H9 (cell line): ENCODE measurements around the gene UFSP1. TPM values are rescaled to one million over a fixed set of nuclear protein-coding genes. Genes with fewer than 3 reads are reported as not detected.
A peak's percentile ranks its signal among the peaks of the same experiment; 100 is the strongest.

ENCODE experiments used
- DNase-seq: peaks from one replicate; pipeline ENCODE4 v3.0.0-alpha.2; 2017
- H2AFZ ChIP-seq: one replicate; pipeline ENCODE4 v1.6.1; 2013; ENCODE audit warnings: mild to moderate bottlenecking, low read length, control low read depth, moderate library complexity
- H2AK5ac ChIP-seq: 2 replicates; pipeline ENCODE4 v1.6.1; 2013; ENCODE audit warnings: low read length, control low read depth, mixed read lengths; ENCODE audit not compliant: insufficient read length
- H2BK120ac ChIP-seq: one replicate; pipeline ENCODE4 v1.6.1; 2013; ENCODE audit warnings: low read depth, mild to moderate bottlenecking, low read length, control low read depth, inconsistent platforms; ENCODE audit not compliant: poor library complexity, severe bottlenecking
- H2BK12ac ChIP-seq: 2 replicates; pipeline ENCODE4 v1.6.1; 2013; ENCODE audit warnings: low read length, control low read depth, mixed read lengths, low read depth; ENCODE audit not compliant: insufficient read length
- H2BK15ac ChIP-seq: 2 replicates; pipeline ENCODE4 v1.6.1; 2013; ENCODE audit warnings: low read depth, low read length, control low read depth
- H2BK20ac ChIP-seq: one replicate; pipeline ENCODE4 v1.6.1; 2013; ENCODE audit warnings: low read depth, mild to moderate bottlenecking, low read length, control low read depth, inconsistent platforms; ENCODE audit not compliant: poor library complexity, severe bottlenecking
- H2BK5ac ChIP-seq: 2 replicates; pipeline ENCODE4 v1.6.1; 2013; ENCODE audit warnings: low read length, control low read depth, mixed read lengths; ENCODE audit not compliant: insufficient read length
- H3K14ac ChIP-seq: 2 replicates; pipeline ENCODE4 v1.6.1; 2013; ENCODE audit warnings: low read length, control low read depth; ENCODE audit not compliant: insufficient read depth
- H3K18ac ChIP-seq: 2 replicates; pipeline ENCODE4 v1.6.1; 2013; ENCODE audit warnings: low read depth, mild to moderate bottlenecking, mixed read lengths, low read length, control low read depth; ENCODE audit not compliant: insufficient read length
- H3K23ac ChIP-seq: 2 replicates; pipeline ENCODE4 v1.6.1; 2013; ENCODE audit warnings: low read length, control low read depth, mixed read lengths, low read depth; ENCODE audit not compliant: insufficient read length
- H3K23me2 ChIP-seq: 2 replicates; pipeline ENCODE4 v1.6.1; 2013; ENCODE audit warnings: low read depth, mild to moderate bottlenecking, mixed read lengths, low read length, control low read depth; ENCODE audit not compliant: insufficient read length, poor library complexity, severe bottlenecking
- H3K27ac ChIP-seq: 2 replicates; pipeline ENCODE4 v1.5.1; 2013; ENCODE audit warnings: low read length, control low read depth, mixed read lengths, low read depth; ENCODE audit not compliant: insufficient read length
- H3K27me3 ChIP-seq: 2 replicates; pipeline ENCODE4 v1.6.1; 2013; ENCODE audit warnings: low read length, control low read depth, inconsistent platforms; ENCODE audit not compliant: insufficient read depth
- H3K4ac ChIP-seq: 2 replicates; pipeline ENCODE4 v1.6.1; 2013; ENCODE audit warnings: low read depth, mild to moderate bottlenecking, control low read depth, inconsistent platforms, low read length, moderate library complexity
- H3K4me1 ChIP-seq: 2 replicates; pipeline ENCODE4 v1.6.1; 2013; ENCODE audit warnings: low read length, control low read depth, inconsistent platforms; ENCODE audit not compliant: insufficient read depth
- H3K4me2 ChIP-seq: 2 replicates; pipeline ENCODE4 v1.6.1; 2013; ENCODE audit warnings: low read length, control low read depth, mixed read lengths; ENCODE audit not compliant: insufficient read length, insufficient read depth
- H3K56ac ChIP-seq: 2 replicates; pipeline ENCODE4 v1.6.1; 2013; ENCODE audit warnings: low read depth, mild to moderate bottlenecking, mixed read lengths, low read length, control low read depth; ENCODE audit not compliant: insufficient read length
- H3K79me1 ChIP-seq: 2 replicates; pipeline ENCODE4 v1.6.1; 2013; ENCODE audit warnings: low read depth, mild to moderate bottlenecking, moderate library complexity, low read length, control low read depth, inconsistent platforms; ENCODE audit not compliant: insufficient read depth, poor library complexity, severe bottlenecking
- H3K79me2 ChIP-seq: 2 replicates; pipeline ENCODE4 v1.6.1; 2013; ENCODE audit warnings: low read length, control low read depth, inconsistent platforms; ENCODE audit not compliant: insufficient read depth
- H3K9ac ChIP-seq: 2 replicates; pipeline ENCODE4 v1.6.1; 2013; ENCODE audit warnings: low read length, control low read depth, mixed read lengths; ENCODE audit not compliant: insufficient read length; ENCODE audit errors: extremely low read depth
- H3K9me3 ChIP-seq: one replicate; pipeline ENCODE4 v1.6.1; 2013; ENCODE audit warnings: low read depth, low read length, inconsistent platforms; ENCODE audit not compliant: control insufficient read depth
- H3T11ph ChIP-seq: one replicate; pipeline ENCODE4 v1.6.1; 2013; ENCODE audit warnings: mild to moderate bottlenecking, low read length, control low read depth, inconsistent platforms
- H4K20me1 ChIP-seq: one replicate; pipeline ENCODE4 v1.6.1; 2013; ENCODE audit not compliant: control insufficient read depth, insufficient read length, insufficient read depth
- H4K5ac ChIP-seq: 2 replicates; pipeline ENCODE4 v1.6.1; 2013; ENCODE audit warnings: low read depth, mild to moderate bottlenecking, mixed read lengths, low read length, control low read depth; ENCODE audit not compliant: insufficient read length
- H4K8ac ChIP-seq: replicated peaks from 2 replicates; pipeline ENCODE4 v1.6.1; 2013; ENCODE audit warnings: low read length, control low read depth, mixed read lengths, low read depth; ENCODE audit not compliant: insufficient read length
- H4K91ac ChIP-seq: 2 replicates; pipeline ENCODE4 v1.6.1; 2013; ENCODE audit warnings: low read depth, mild to moderate bottlenecking, moderate library complexity, mixed read lengths, low read length, control low read depth; ENCODE audit not compliant: insufficient read length
- H3K27ac Mint-ChIP-seq, 3 experiments: 2 replicates in 2 of 3; 3 replicates in 1 of 3; pipeline ENCODE4 v1.8.0; 2020 to 2021; ENCODE audit warnings: mixed read lengths in 3 of 3, mild to moderate bottlenecking in 1 of 3, moderate library complexity in 1 of 3
- H3K27me3 Mint-ChIP-seq: 2 replicates; pipeline ENCODE4 v1.8.0; 2021; ENCODE audit warnings: low read depth, mild to moderate bottlenecking, moderate library complexity, mixed read lengths
- H3K36me3 Mint-ChIP-seq, 3 experiments: 2 replicates in 2 of 3; 3 replicates in 1 of 3; pipeline ENCODE4 v1.8.0; 2020 to 2021; ENCODE audit warnings: low read depth in 3 of 3, mixed read lengths in 3 of 3; ENCODE audit not compliant: insufficient read depth in 1 of 3
- H3K4me1 Mint-ChIP-seq, 2 experiments: 2 replicates each; pipeline ENCODE4 v1.8.0; 2020; ENCODE audit warnings: mixed read lengths in 2 of 2
- H3K4me3 Mint-ChIP-seq, 2 experiments: 2 replicates in 1 of 2; 3 replicates in 1 of 2; pipeline ENCODE4 v1.8.0; 2020 to 2021; ENCODE audit warnings: mild to moderate bottlenecking in 2 of 2, mixed read lengths in 2 of 2, moderate library complexity in 1 of 2
- H3K9me3 Mint-ChIP-seq, 2 experiments: 2 replicates in 1 of 2; 3 replicates in 1 of 2; pipeline ENCODE4 v1.8.0; 2020; ENCODE audit warnings: mild to moderate bottlenecking in 2 of 2, mixed read lengths in 2 of 2, moderate library complexity in 1 of 2
- CTCF ChIP-seq: fragments of 200-600 bp; sonication (generic); conservative IDR thresholded peaks from 3 replicates; pipeline ENCODE4 v1.8.0; 2021; ENCODE audit warnings: antibody characterized with exemption, mild to moderate bottlenecking
- WGBS: extraction: QIAGEN DNeasy Blood & Tissue Kit; methylation state at CpG from one replicate; pipeline ENCODE4 v1.1.7; 2013; ENCODE audit warnings: missing lambda C conversion rate, low lambda C conversion rate, mixed read lengths; ENCODE audit not compliant: insufficient read length; ENCODE audit errors: extremely low coverage; 5-methylcytosine and 5-hydroxymethylcytosine counted together
- total RNA-seq: library from RNA; stranded (reverse); gene quantifications from 2 replicates; pipeline ENCODE4 v1.2.1, GENCODE V29; 2021

Gene UFSP1
- total RNA-seq, 1 experiment from 2014 or later = 4.3 TPM

- TF ChIP-seq CTCF = no peak
- Histone ChIP-seq H3T11ph (no peak overlapping the region), H3K79me2 (peaks cover 37% of the 10 kb centered on the region; the same call in 1 of the 2 replicates), H2AK5ac (no peak overlapping the region), H3K4ac (no peak overlapping the region), H4K91ac (no peak overlapping the region), H2BK120ac (no peak overlapping the region), H3K4me2 (no peak overlapping the region), H2BK15ac (no peak overlapping the region), H3K9me3 (no peaks in the 10 kb centered on the region), H3K79me1 (peaks cover 6% of the 10 kb centered on the region), H3K9ac (no peak overlapping the region), H2BK20ac (no peak overlapping the region), H2BK5ac (no peak overlapping the region), H2BK12ac (no peak overlapping the region), H3K23me2 (peaks cover 5% of the 10 kb centered on the region), H3K18ac (no peak overlapping the region), H4K5ac (no peak overlapping the region), H4K8ac (no peak overlapping the region), H2AFZ (no peak overlapping the region), H3K56ac (no peak overlapping the region), H3K14ac (no peak overlapping the region), H3K27me3 (no peaks in the 10 kb centered on the region), H3K23ac (no peak overlapping the region), H3K27ac (no peak overlapping the region), H4K20me1 (no peaks in the 10 kb centered on the region), H3K4me1 (no peaks in the 10 kb centered on the region; the same call in 1 of the 2 replicates)
- Mint-ChIP-seq H3K4me1 (peaks cover 24 to 33% of the 10 kb centered on the region in 2 experiments), H3K36me3 (peaks cover 72 to 95% (median 91%) of the 10 kb centered on the region in 3 experiments), H3K4me3 (no peak overlapping the region; a peak in 1 of 5 replicates), H3K27me3 (no peaks in the 10 kb centered on the region; the same call in 1 of the 2 replicates), H3K9me3 (no peaks in the 10 kb centered on the region), H3K27ac (peak overlapping the region; percentile 23 to 78 (median 76); a peak in 5 of 7 replicates)
- DNase-seq = no peak
- WGBS = no CpG with 5 or more reads among the region's 11 CpGs
Observed at GRCh38 chr7:100879685-100880261, 9.7 kb downstream of the UFSP1 start.
